Measurements from ENCODE around the gene GPX1. TPM values are rescaled to one million over a fixed set of nuclear protein-coding genes. Genes with fewer than 3 reads are reported as not detected.

Gene GPX1
- total RNA-seq, 1 experiment from 2014 or later = 89.0 TPM

GRCh38 chr3:49313896-49314688, 44.1 kb downstream of the GPX1 start:
- Histone ChIP-seq H3K36me3 (ENCODE audit: insufficient read depth, low read length) (peaks cover 9% of the 10 kb centered on the region; the same call in 1 of the 2 replicates), H3K4me3 (ENCODE audit: low read length) (no peak overlapping the region), H2AFZ (ENCODE audit: low read length) (no peak overlapping the region), H3K27ac (ENCODE audit: low read length) (no peak overlapping the region), H3K9me3 (ENCODE audit: low read length) (no peaks in the 10 kb centered on the region), H3K9me2 (replicated peaks; ENCODE audit: insufficient read depth, low read length) (no peaks in the 10 kb centered on the region), H3K4me1 (ENCODE audit: low read length) (no peaks in the 10 kb centered on the region), H3K4me2 (ENCODE audit: low read depth, low read length, poor library complexity, severe bottlenecking) (no peak overlapping the region), H4K20me1 (ENCODE audit: insufficient read depth, low read depth, low read length) (no peaks in the 10 kb centered on the region), H3K27me3 (ENCODE audit: low read length) (no peaks in the 10 kb centered on the region), H3K9ac (ENCODE audit: low read length) (no peak overlapping the region), H3K79me2 (ENCODE audit: low read length) (0 out of 2 replicates have a peak, but pooled peaks cover 4% of the 10 kb centered on the region)
- DNase-seq = no peak

DNA sequence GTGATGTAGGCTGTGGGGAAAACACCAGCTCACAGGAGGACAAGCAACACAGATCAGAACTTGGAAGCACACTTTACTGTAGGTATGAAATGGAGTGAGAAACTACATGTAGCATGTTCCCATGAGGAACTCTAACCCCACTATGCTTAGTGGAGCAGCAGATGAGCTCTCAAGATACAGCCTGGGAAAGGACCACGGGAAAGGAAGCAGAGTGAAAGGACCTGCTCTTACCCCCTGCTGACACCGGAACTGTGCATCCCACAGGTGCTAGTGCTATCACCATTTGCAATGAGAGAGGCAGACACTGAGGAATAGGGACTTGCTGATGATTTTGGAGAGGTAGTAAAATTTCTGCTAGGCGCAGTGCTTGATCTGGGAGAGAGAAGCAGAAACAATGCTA, 46.9 kb downstream of the GPX1 start:
- Histone ChIP-seq H3K4me3 (ENCODE audit: low read length) (no peak overlapping the region), H3K79me2 (ENCODE audit: low read length) (0 out of 2 replicates have a peak, but pooled peaks cover 4% of the 10 kb centered on the region), H3K36me3 (ENCODE audit: insufficient read depth, low read length) (peaks cover 16% of the 10 kb centered on the region), H3K27me3 (ENCODE audit: low read length) (no peaks in the 10 kb centered on the region), H2AFZ (ENCODE audit: low read length) (no peak overlapping the region), H4K20me1 (ENCODE audit: insufficient read depth, low read depth, low read length) (no peaks in the 10 kb centered on the region), H3K9ac (ENCODE audit: low read length) (no peak overlapping the region), H3K4me1 (ENCODE audit: low read length) (no peaks in the 10 kb centered on the region), H3K9me3 (ENCODE audit: low read length) (no peaks in the 10 kb centered on the region), H3K27ac (ENCODE audit: low read length) (no peak overlapping the region), H3K9me2 (replicated peaks; ENCODE audit: insufficient read depth, low read length) (no peaks in the 10 kb centered on the region), H3K4me2 (ENCODE audit: low read depth, low read length, poor library complexity, severe bottlenecking) (no peak overlapping the region)
- no peak for DNase-seq

DNA sequence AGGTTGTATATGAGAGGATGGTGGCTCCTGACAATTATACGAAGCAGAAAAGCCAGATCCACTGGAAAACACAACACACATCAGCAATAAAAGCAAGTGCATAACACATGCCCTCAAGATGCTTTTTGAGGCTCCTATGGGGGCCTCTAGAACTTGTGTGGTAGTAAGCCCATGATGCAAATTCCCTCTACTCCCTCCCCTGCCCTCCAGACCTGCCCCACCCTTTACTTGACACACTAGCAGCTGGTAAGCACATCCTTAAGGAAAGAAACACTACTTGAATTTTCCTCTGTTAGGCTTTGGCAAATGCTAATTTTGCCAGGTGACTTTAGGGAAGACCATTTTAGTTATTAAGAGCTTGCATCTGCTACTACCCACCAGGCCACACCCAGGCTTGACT, 47.5 kb downstream of the GPX1 start:
- Histone ChIP-seq H4K20me1 (ENCODE audit: insufficient read depth, low read depth, low read length) (no peaks in the 10 kb centered on the region), H3K4me2 (ENCODE audit: low read depth, low read length, poor library complexity, severe bottlenecking) (no peak overlapping the region), H2AFZ (ENCODE audit: low read length) (no peak overlapping the region), H3K9me3 (ENCODE audit: low read length) (no peaks in the 10 kb centered on the region), H3K36me3 (ENCODE audit: insufficient read depth, low read length) (peaks cover 18% of the 10 kb centered on the region), H3K4me3 (ENCODE audit: low read length) (no peak overlapping the region), H3K27me3 (ENCODE audit: low read length) (no peaks in the 10 kb centered on the region), H3K27ac (ENCODE audit: low read length) (no peak overlapping the region), H3K4me1 (ENCODE audit: low read length) (no peaks in the 10 kb centered on the region), H3K9ac (ENCODE audit: low read length) (no peak overlapping the region), H3K79me2 (ENCODE audit: low read length) (0 out of 2 replicates have a peak, but pooled peaks cover 4% of the 10 kb centered on the region), H3K9me2 (replicated peaks; ENCODE audit: insufficient read depth, low read length) (no peaks in the 10 kb centered on the region)
- DNase-seq = no peak

Other genes with a start within 250 kb of the GPX1 start
- gene USP19, start 237.5 kb downstream of the GPX1 start, total RNA-seq (2014; rRNA removed; shearing (Covaris generic); ENCODE audit: low replicate concordance) = 31.5 and 111 TPM in 2 replicates
- 3.8 TPM in 1 of 2 replicates, not detected in the other for gene LAMB2, start 225.3 kb downstream of the GPX1 start, total RNA-seq (2014; rRNA removed; shearing (Covaris generic); ENCODE audit: low replicate concordance)
- 18.4 and 22.0 TPM in 2 replicates for gene CCDC71, start 192.0 kb downstream of the GPX1 start, total RNA-seq (2014; rRNA removed; shearing (Covaris generic); ENCODE audit: low replicate concordance)
- 8.4 and 16.5 TPM in 2 replicates for gene KLHDC8B, start 186.8 kb downstream of the GPX1 start, total RNA-seq (2014; rRNA removed; shearing (Covaris generic); ENCODE audit: low replicate concordance)
- gene C3orf62, start 81.1 kb downstream of the GPX1 start, total RNA-seq (2014; rRNA removed; shearing (Covaris generic); ENCODE audit: low replicate concordance) = 1.6 and 3.6 TPM in 2 replicates
- gene USP4, start 18.3 kb downstream of the GPX1 start, total RNA-seq (2014; rRNA removed; shearing (Covaris generic); ENCODE audit: low replicate concordance) = 30.0 and 31.7 TPM in 2 replicates
- 227 and 281 TPM in 2 replicates for gene RHOA, start 53.6 kb upstream of the GPX1 start, total RNA-seq (2014; rRNA removed; shearing (Covaris generic); ENCODE audit: low replicate concordance)
- gene TCTA, start 54.1 kb upstream of the GPX1 start, total RNA-seq (2014; rRNA removed; shearing (Covaris generic); ENCODE audit: low replicate concordance) = 17.2 and 26.9 TPM in 2 replicates
- 2.4 and 5.9 TPM in 2 replicates for gene AMT, start 64.1 kb upstream of the GPX1 start, total RNA-seq (2014; rRNA removed; shearing (Covaris generic); ENCODE audit: low replicate concordance)
- gene NICN1, start 71.0 kb upstream of the GPX1 start, total RNA-seq (2014; rRNA removed; shearing (Covaris generic); ENCODE audit: low replicate concordance) = 17.8 and 23.9 TPM in 2 replicates
- gene DAG1, start 111.9 kb upstream of the GPX1 start, total RNA-seq (2014; rRNA removed; shearing (Covaris generic); ENCODE audit: low replicate concordance) = 11.3 and 19.1 TPM in 2 replicates
- gene BSN, start 196.1 kb upstream of the GPX1 start, total RNA-seq (2014; rRNA removed; shearing (Covaris generic); ENCODE audit: low replicate concordance) = 0.37 and 0.61 TPM in 2 replicates

Measured in Karpas-422 (cell line).